ENCODE results near the gene WDR82.

WDR82 gene

GRCh38 chr3:52305926-52306325 lies 27.5 kb upstream of the WDR82 start:
- no peak for DNase-seq

GRCh38 chr3:52303811-52304210 lies 25.4 kb upstream of the WDR82 start:
- no peak for DNase-seq

- DNase-seq, result no peak
Measured at GRCh38 chr3:52302426-52303145, 24.1 kb upstream of the WDR82 start.

GRCh38 chr3:52299879-52300611 lies 21.6 kb upstream of the WDR82 start:
- DNase-seq, result no peak

DNA sequence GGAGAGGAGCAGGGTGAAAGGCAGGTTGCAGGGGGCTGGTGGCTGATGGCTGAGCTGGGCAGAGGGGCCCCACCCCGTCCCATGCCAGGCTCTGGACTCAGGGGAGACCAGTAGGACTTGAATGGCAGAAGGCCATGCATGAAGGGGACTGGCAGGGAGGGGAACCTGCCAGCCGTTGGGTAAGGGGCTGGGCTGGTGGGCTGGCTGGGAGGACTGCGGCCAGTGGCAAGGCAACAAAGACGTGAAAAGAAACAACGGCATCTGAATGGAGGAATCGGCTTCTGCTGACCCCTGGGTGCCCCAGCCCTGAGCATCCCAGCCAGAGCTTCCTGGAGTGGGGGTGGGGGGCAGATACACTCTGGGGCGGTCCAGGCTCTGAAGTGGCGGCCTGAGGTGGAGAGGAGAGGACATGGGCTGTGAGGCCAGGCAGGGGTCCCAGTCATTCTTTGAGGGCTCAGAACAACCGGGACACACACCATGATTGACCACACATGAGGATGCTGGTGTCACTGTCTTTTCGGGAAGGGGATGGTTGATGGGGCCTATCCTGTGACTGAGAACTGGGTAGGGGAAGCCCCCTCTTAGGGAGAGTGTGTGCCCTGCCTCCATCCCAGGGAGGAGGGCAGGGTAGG lies 20.9 kb upstream of the WDR82 start:
- DNase-seq, result no peak

DNA sequence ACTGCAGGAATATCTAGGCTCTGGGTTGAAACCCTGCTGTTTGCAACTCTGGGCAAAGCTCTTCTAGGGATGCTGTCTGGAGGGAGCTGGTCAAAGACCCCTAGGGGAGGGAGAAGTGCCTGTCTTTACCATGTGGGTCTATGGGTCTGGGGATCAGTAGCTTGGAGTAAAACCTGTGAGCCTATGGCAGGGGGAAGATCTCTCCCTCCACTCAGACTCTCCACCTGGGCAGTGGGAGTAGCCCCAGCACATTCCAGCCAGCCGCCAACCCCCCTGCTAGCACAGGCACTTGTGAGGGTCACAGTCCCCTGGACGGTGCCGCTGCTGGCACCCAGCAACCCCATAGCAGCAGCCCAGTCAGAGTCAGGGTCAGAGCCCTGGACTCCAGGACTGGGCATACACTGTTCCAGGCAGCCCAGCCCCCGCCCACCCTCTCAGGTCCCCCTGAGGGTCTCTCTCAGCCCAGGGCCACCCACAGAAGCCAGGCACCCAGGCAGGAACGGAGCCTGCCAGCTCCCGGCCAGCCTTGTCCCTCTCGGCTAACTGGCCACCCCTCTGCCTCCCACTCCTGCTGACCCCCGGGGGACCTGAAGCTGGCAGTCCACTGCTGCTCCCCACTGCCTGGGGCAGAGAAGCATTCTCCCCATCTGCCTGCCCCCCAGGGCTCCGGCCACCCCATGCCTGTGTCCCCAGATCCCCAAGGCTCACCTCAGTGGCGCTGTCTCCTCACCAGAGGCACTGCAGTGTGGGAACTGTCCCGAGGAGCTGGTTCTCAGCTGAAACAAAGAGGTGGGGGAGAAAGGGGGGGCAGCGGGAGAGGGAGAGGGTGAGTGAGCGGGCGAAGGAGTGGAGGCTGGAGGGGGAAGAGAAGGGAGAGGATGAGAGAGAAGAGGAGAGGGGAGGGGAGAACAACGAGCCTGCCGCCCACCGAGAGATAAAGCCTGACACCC lies 20.0 kb upstream of the WDR82 start:
- no peak for DNase-seq

DNA sequence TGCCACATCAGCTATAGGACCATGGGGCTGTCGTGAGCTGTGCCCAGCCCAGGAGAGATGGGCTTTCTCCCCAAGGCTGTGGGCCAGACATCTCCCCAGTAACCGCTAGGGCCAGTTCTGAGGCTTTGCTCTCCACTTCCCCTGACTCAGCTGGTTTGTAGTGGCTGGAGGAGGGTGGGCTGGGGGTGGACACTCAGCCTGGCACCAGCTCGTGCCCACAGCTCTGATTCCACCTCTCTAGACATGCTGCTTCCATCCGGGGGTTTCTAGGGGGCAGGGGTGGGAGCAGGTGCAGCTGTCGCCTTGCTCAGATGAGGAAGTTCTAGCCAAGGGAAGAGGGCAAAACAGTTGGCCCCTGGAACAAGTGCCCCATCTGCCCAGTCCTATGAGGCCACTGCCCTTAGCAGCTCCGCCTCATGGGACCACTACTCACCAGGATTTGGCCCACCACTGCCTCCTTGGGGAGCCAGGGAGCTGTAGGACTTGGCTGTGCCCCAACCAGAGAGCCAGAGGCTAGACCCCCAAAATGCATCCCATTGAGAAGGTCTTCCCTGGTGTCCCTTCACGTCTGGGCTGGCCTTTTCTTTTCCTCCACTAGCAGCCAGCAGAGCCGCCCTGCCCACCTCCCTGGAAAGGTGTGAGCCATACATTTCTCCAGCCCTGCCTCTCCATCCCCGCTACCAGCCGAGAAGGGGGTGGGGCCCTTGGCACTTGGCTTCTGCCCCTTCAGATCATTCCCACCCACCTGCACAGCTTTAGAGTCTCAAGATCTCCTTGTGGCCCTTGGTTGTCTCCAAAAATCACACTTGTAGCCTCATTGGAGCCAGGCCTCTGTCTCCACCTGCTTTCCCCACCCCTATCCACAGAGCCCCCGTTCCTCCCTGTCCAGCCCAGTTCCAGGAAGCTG lies 19.0 kb upstream of the WDR82 start:
- DNase-seq, result no peak

DNA sequence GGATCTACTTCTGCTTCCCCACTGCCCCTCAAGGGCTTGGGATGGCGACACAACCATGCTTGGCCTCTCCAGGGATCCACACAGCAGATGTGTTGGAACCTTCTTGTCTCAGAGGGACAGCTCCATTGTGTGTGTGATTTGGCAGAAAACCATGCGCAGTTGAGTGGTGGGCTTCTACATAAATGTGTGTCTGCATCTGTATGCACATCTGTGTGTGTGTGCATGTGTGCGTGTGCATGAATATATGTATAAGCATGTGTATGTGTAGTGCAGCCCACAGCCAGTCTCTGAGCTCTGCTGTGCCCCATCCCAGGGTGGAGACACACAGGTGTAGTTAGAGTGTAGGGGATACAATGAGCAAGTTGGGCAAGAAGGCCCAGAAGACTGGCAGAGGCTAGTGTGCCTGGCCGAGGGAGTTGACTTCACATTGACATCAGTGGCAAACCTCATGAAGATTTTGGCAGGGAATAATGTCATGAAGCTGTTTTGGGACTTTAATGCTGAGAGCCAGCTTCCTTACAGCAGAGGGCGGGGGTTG lies 17.3 kb upstream of the WDR82 start:
- DNase-seq, result no peak

- DNase-seq, result no peak
Measured at GRCh38 chr3:52294320-52295150, 16.1 kb upstream of the WDR82 start.

DNA sequence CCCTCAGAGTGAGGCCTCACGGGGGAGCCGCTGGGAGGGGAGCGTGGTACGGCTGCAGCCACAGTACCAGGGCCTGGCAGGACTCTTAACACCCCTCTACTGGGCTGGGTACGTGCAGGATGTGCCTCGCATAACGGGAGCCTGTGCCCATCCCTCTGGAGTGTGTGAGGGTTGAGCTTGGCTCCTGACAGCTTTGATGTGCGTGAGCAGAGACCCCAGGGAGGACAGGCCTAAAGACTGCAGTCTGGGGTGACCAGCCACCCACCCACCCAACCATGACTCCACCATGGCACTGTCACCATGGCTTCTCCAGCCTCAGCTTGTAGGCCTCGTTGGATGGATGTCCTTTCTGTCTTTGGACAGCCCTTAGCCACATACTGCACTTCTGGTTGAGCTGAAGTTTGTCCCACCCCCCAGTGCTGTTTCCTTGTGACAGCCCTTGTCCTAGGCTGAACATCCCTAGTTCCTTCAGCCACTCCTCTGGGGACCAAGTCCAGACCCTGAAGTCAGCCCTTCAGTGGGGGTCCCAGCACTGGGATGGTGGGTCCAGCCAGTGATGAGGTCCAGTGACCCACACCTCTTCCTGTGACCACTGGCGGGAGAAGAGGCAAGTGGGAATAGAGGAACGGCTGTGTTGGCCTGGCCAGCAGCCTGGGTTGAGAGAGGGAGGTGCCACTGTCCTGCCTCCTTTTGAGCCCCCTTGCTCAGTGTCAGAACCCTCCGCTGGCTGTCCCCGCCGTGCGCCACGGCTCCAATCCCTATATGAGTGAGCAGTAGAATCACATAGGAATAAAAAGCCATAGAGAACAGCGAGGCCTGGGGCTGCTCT lies 15.3 kb upstream of the WDR82 start:
- DNase-seq, result no peak

DNA sequence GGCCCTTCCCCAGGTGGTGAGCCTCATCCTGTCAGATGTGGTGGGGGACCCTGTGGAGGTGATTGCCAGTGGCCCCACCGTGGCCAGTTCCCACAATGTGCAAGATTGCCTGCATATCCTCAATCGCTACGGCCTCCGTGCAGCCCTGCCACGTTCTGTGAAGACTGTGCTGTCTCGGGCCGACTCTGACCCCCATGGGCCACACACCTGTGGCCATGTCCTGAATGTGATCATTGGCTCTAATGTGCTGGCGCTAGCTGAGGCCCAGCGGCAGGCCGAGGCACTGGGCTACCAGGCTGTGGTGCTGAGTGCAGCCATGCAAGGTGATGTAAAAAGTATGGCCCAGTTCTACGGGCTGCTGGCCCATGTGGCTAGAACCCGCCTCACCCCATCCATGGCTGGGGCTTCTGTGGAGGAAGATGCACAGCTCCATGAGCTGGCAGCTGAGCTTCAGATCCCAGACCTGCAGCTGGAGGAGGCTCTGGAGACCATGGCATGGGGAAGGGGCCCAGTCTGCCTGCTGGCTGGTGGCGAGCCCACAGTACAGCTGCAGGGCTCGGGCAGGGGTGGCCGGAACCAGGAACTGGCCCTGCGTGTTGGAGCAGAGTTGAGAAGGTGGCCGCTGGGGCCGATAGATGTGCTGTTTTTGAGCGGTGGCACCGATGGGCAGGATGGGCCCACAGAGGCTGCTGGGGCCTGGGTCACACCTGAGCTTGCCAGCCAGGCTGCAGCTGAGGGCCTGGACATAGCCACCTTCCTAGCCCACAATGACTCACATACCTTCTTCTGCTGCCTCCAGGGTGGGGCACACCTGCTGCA lies 14.0 kb upstream of the WDR82 start:
- no peak for DNase-seq

- DNase-seq, result no peak
Measured at GRCh38 chr3:52291508-52292181, 13.2 kb upstream of the WDR82 start.

- DNase-seq, result no peak
Measured at GRCh38 chr3:52290596-52291507, 12.4 kb upstream of the WDR82 start.

- DNase-seq, result no peak
Measured at GRCh38 chr3:52289747-52290595, 11.5 kb upstream of the WDR82 start.

DNA sequence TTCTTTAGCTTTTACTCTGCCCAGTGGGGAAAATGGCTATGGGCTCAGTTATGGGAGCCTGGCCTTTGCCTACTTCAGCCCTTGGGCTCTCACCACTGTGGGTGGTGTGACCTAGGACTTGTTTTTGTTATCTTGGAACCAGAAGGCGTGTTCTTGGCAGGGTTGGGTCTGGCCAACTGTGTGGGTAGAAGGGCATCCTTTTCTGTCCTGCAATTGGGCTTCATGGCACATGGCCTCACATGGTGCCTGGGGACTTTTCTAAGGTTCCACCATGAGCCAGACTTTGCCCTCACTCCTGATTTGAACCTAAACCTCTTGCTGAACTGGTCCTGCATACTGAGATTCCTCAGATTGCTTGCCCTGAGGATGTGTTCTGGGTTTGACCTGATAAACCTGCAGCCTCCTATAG lies 10.9 kb upstream of the WDR82 start:
- DNase-seq, result no peak

- DNase-seq, result no peak
Measured at GRCh38 chr3:52288674-52289073, 10.2 kb upstream of the WDR82 start.

Data from NCI-H2171 (cell line).